Measurements from ENCODE around the gene FGFR4.
A peak's percentile ranks its signal among the peaks of the same experiment; 100 is the strongest.
"Not testable (repeated sequence)": the region's sequence is repeated elsewhere in the genome, so short reads cannot be mapped to it uniquely, and the experiment has no call there.

Gene FGFR4

GRCh38 chr5:177086654-177087397, at the start of gene FGFR4:
TSS of gene FGFR4 (plus strand) at chr5:177086915. CDS start at chr5:177089603, 2,688 bp downstream.
- Mint-ChIP-seq H3K4me3 (peak within 1 kb of the TSS; percentile 44), H3K27ac (no peak within 1 kb of the TSS)

GRCh38 chr5:177036921-177037320, 49.8 kb upstream of the FGFR4 start:
- no peaks in the 10 kb centered on the region for H3K27me3 Mint-ChIP-seq
- DNase-seq (no peak), ATAC-seq (no peak)
- H3K4me1 Mint-ChIP-seq: peaks cover 17% of the 10 kb centered on the region
- H3K9me3 Mint-ChIP-seq: no peaks in the 10 kb centered on the region
- H3K4me3 Mint-ChIP-seq: no peak overlapping the region
- H3K36me3 Mint-ChIP-seq (ENCODE audit: low read depth): peaks cover 22% of the 10 kb centered on the region
- no peak overlapping the region for H3K27ac Mint-ChIP-seq

More at GRCh38 chr5:177086654-177087397, at the start of gene FGFR4:
- Mint-ChIP-seq H3K27me3 (peaks cover 10% of the 10 kb centered on the region), H3K9me3 (no peaks in the 10 kb centered on the region), H3K4me1 (peaks cover 4% of the 10 kb centered on the region), H3K36me3 (ENCODE audit: low read depth) (no peaks in the 10 kb centered on the region)
- ATAC-seq (peak; percentile 75), DNase-seq (peak; percentile 61)

- H3K27ac Mint-ChIP-seq: no peak overlapping the region
- no peaks in the 10 kb centered on the region for H3K27me3 Mint-ChIP-seq
Observed at GRCh38 chr5:177040814-177041420, 45.8 kb upstream of the FGFR4 start.

GRCh38 chr5:177041936-177042335, 44.8 kb upstream of the FGFR4 start:
- DNase-seq (no peak), ATAC-seq (no peak)
- Mint-ChIP-seq H3K27ac (no peak overlapping the region), H3K9me3 (no peaks in the 10 kb centered on the region), H3K4me1 (peaks cover 3% of the 10 kb centered on the region), H3K36me3 (ENCODE audit: low read depth) (peaks cover 17% of the 10 kb centered on the region), H3K27me3 (no peaks in the 10 kb centered on the region), H3K4me3 (no peak overlapping the region)

More at GRCh38 chr5:177040814-177041420, 45.8 kb upstream of the FGFR4 start:
- Mint-ChIP-seq H3K4me3 (no peak overlapping the region), H3K9me3 (no peaks in the 10 kb centered on the region), H3K36me3 (ENCODE audit: low read depth) (peaks cover 18% of the 10 kb centered on the region), H3K4me1 (peaks cover 9% of the 10 kb centered on the region)
- no peak for DNase-seq
- ATAC-seq: peak; percentile 46

- DNase-seq: no peak
- Mint-ChIP-seq H3K9me3 (no peaks in the 10 kb centered on the region), H3K27me3 (no peaks in the 10 kb centered on the region), H3K4me1 (peaks cover 3% of the 10 kb centered on the region), H3K36me3 (ENCODE audit: low read depth) (peaks cover 20% of the 10 kb centered on the region), H3K27ac (no peak overlapping the region), H3K4me3 (no peak overlapping the region)
- no peak for ATAC-seq
Observed at GRCh38 chr5:177043114-177043513, 43.6 kb upstream of the FGFR4 start.

GRCh38 chr5:177043958-177044357, 42.8 kb upstream of the FGFR4 start:
- peaks cover 25% of the 10 kb centered on the region for H3K36me3 Mint-ChIP-seq (ENCODE audit: low read depth)
- H3K27ac Mint-ChIP-seq: no peak overlapping the region
- ATAC-seq: no peak

GRCh38 chr5:177044641-177045040, 42.1 kb upstream of the FGFR4 start:
- Mint-ChIP-seq H3K4me1 (peaks cover 3% of the 10 kb centered on the region), H3K4me3 (no peak overlapping the region), H3K27me3 (no peaks in the 10 kb centered on the region), H3K36me3 (ENCODE audit: low read depth) (peaks cover 31% of the 10 kb centered on the region), H3K9me3 (no peaks in the 10 kb centered on the region), H3K27ac (peak overlapping the region; percentile 44)
- ATAC-seq (no peak), DNase-seq (no peak)

More at GRCh38 chr5:177043958-177044357, 42.8 kb upstream of the FGFR4 start:
- H3K9me3 Mint-ChIP-seq: no peaks in the 10 kb centered on the region
- DNase-seq: no peak
- no peak overlapping the region for H3K4me3 Mint-ChIP-seq
- no peaks in the 10 kb centered on the region for H3K27me3 Mint-ChIP-seq
- peaks cover 3% of the 10 kb centered on the region for H3K4me1 Mint-ChIP-seq

GRCh38 chr5:177045631-177046030, 41.1 kb upstream of the FGFR4 start:
- H3K9me3 Mint-ChIP-seq: no peaks in the 10 kb centered on the region
- no peak for ATAC-seq
- no peaks in the 10 kb centered on the region for H3K27me3 Mint-ChIP-seq
- no peak overlapping the region for H3K4me3 Mint-ChIP-seq
- no peak for DNase-seq
- no peak overlapping the region for H3K27ac Mint-ChIP-seq
- peaks cover 31% of the 10 kb centered on the region for H3K36me3 Mint-ChIP-seq (ENCODE audit: low read depth)
- peaks cover under 1% of the 10 kb centered on the region for H3K4me1 Mint-ChIP-seq

DNA sequence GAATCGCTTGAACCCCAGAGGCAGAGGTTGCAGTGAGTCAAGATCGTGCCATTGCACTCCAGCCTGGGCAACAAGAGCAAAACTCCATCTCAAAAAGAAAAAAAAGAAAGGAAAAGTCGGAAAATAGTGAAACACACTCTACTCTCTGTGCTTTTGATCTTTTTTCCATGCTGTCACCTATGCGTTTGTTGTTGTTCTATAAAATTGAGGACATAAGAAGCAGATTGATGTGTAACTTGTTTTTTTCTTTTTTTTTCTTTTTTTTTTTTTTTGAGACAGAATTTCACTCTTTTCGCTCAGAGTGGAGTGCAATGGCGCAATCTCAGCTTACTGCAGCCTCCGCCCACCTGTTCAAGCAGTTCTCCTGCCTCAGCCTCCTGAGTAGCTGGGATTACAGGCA, 38.2 kb upstream of the FGFR4 start:
- H3K27me3 Mint-ChIP-seq, H3K4me3 Mint-ChIP-seq, DNase-seq, H3K27ac Mint-ChIP-seq, H3K9me3 Mint-ChIP-seq, H3K4me1 Mint-ChIP-seq, ATAC-seq: not testable (repeated sequence)
- peaks cover 32% of the 10 kb centered on the region for H3K36me3 Mint-ChIP-seq (ENCODE audit: low read depth)

- Mint-ChIP-seq H3K27me3 (no peaks in the 10 kb centered on the region), H3K4me3 (no peak overlapping the region), H3K4me1 (no peaks in the 10 kb centered on the region), H3K36me3 (ENCODE audit: low read depth) (peaks cover 29% of the 10 kb centered on the region), H3K9me3 (no peaks in the 10 kb centered on the region), H3K27ac (no peak overlapping the region)
- no peak for ATAC-seq
- no peak for DNase-seq
Observed at GRCh38 chr5:177049285-177049684, 37.4 kb upstream of the FGFR4 start.

DNA sequence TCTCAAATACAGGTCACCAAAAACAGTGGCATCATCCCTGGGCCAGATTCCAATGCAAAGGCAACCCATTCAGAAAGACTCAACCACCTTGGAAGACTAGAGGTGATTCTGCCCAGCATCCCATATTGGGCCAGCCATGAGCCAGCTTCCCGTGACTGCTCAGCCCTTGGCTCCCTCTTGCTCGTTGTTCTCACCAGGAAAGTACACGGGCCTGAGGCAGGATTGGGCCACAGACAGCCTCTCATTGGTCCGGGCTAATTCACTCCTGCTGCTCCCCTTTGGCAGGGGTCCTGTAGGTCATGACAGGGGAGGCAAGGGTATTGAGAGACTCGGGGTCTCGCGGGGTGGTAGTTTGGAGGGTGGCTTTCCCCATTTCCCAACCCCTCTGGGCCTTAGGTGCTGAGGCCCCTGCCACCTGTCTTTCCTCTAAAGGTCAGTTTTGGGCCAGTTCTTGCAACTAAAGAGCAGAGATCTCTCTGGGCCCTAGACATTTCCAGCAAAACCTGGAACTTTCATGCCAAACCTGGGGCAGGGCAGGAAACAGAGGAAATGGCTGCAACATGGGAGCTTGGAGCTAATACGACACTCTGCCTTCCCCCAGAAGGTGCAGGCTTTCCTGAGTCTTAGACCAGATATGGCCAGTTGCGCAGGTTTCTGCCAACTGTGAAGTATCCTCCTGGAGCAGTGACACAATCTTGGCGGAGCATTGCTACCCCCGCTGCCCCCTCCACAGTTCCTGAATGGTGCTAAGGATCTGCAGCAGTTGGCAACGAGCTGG, 22.0 kb upstream of the FGFR4 start:
- Mint-ChIP-seq H3K4me1 (no peaks in the 10 kb centered on the region), H3K9me3 (no peaks in the 10 kb centered on the region), H3K36me3 (ENCODE audit: low read depth) (peaks cover 18% of the 10 kb centered on the region), H3K27ac (no peak overlapping the region), H3K27me3 (no peaks in the 10 kb centered on the region), H3K4me3 (no peak overlapping the region)
- DNase-seq: no peak
- no peak for ATAC-seq

- H3K36me3 Mint-ChIP-seq (ENCODE audit: low read depth): peaks cover 15% of the 10 kb centered on the region
- no peak for ATAC-seq
- no peak overlapping the region for H3K4me3 Mint-ChIP-seq
- DNase-seq: no peak
- H3K27ac Mint-ChIP-seq: no peak overlapping the region
- no peaks in the 10 kb centered on the region for H3K9me3 Mint-ChIP-seq
- H3K27me3 Mint-ChIP-seq: no peaks in the 10 kb centered on the region
- H3K4me1 Mint-ChIP-seq: no peaks in the 10 kb centered on the region
Observed at GRCh38 chr5:177065491-177065890, 21.2 kb upstream of the FGFR4 start.

- H3K4me3 Mint-ChIP-seq: no peak overlapping the region
- H3K27me3 Mint-ChIP-seq: no peaks in the 10 kb centered on the region
- DNase-seq (no peak), ATAC-seq (no peak)
- peaks cover 3% of the 10 kb centered on the region for H3K4me1 Mint-ChIP-seq
- H3K27ac Mint-ChIP-seq: no peak overlapping the region
- peaks cover 15% of the 10 kb centered on the region for H3K36me3 Mint-ChIP-seq (ENCODE audit: low read depth)
- H3K9me3 Mint-ChIP-seq: no peaks in the 10 kb centered on the region
Observed at GRCh38 chr5:177066224-177066623, 20.5 kb upstream of the FGFR4 start.

- H3K36me3 Mint-ChIP-seq (ENCODE audit: low read depth): peaks cover 13% of the 10 kb centered on the region
- DNase-seq (no peak), ATAC-seq (no peak)
- H3K27ac Mint-ChIP-seq: no peak overlapping the region
- peaks cover 8% of the 10 kb centered on the region for H3K4me1 Mint-ChIP-seq
- H3K27me3 Mint-ChIP-seq: no peaks in the 10 kb centered on the region
- no peaks in the 10 kb centered on the region for H3K9me3 Mint-ChIP-seq
- H3K4me3 Mint-ChIP-seq: no peak overlapping the region
Observed at GRCh38 chr5:177067503-177067902, 19.2 kb upstream of the FGFR4 start.
